HG03442 (cell line): ENCODE results near the gene NCKAP5.
"Not testable (repeated sequence)": the region's sequence is repeated elsewhere in the genome, so short reads cannot be mapped to it uniquely, and the experiment has no call there.

Experiments
- ATAC-seq: cut with Tn5 transposase; IDR thresholded peaks from one replicate; pipeline ENCODE4 v1.9.1; 2021; ENCODE audit warnings: mild to moderate bottlenecking, moderate library complexity; ENCODE audit not compliant: unreplicated experiment

Gene NCKAP5

GRCh38 chr2:132701810-132702209 is 866.5 kb downstream of the NCKAP5 start:
- no peak for ATAC-seq

DNA sequence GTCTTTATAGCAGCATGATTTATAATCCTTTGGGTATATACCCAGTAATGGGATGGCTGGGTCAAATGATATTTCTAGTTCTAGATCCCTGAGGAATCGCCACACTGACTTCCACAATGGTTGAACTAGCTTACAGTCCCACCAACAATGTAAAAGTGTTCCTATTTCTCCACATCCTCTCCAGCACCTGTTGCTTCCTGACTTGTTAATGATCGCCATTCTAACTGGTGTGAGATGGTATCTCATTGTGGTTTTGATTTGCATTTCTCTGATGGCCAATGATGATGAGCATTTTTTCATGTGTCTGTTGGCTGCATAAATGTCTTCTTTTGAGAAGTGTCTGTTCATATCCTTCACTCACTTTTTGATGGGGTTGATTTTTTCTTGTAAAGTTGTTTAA is 868.5 kb downstream of the NCKAP5 start:
- not testable (repeated sequence) for ATAC-seq

DNA sequence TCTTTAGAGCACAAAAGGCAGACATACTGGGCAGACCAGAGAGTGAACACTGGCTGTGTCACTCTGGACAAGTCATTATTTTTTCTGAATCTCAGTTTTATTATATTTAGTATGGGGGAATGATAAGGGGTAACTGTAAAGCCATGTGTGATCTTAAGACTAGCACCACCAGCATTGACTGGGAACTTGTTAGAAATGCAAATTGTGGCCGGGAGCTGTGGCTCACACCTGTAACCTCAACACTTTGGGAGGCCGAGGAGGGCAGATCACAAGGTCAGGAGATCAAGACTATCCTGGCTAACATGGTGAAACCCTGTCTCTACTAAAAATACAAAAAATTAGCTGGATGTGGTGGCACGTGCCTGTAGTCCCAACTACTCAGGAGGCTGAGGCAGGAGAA is 869.9 kb downstream of the NCKAP5 start:
- not testable (repeated sequence) for ATAC-seq

GRCh38 chr2:132697556-132698205 is 870.6 kb downstream of the NCKAP5 start:
- no peak for ATAC-seq

DNA sequence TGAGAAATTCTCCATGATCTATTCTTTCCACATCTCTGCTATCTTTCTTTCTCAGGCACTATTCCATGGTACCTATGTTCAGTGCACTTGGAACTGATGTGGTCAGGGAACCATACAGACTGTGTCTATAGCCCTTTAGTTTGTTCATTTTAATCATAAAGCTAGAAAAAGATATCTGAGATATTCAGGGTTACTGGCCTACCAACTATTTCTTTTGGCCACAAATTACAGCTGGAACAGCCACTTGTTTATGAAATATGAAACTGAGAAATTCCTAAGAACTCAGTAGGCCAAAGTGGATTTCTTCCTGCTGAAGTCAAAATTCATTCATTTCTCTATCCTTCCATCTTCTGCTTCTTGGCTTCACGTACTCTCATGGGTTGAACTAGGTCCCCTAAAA is 875.4 kb downstream of the NCKAP5 start:
- no peak for ATAC-seq

- ATAC-seq = no peak
Measured at GRCh38 chr2:132691556-132691955, 876.7 kb downstream of the NCKAP5 start.

DNA sequence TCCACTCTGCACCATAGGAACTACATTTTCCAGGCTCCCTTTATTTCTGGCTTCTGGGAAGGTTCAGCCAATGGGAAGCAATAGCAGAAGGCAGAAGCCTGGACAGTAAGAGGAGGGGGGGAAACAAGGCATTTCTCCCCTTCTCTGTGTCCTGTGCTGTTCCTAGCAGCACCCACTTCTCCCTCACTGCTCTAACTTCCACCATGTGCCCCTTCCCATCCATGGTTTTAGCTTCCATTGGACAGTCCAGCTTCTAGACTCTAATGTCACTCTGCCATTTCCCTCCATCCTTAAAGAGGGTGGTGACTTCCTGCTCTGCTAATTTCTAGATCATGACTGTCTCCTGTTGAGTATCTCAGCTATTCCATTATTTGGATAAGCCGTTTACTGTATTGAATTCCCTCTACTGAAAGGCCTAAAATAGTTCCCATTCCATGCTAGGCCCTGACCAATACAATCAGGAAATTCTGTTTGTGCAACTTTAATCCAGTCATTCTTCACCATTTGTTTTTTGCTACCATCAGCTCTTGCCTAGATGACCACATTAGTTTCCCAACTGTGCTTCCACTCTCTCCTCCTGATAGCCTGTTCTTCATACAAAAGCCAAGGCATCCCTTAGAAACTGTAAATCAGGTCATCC is 877.5 kb downstream of the NCKAP5 start:
- no peak for ATAC-seq

DNA sequence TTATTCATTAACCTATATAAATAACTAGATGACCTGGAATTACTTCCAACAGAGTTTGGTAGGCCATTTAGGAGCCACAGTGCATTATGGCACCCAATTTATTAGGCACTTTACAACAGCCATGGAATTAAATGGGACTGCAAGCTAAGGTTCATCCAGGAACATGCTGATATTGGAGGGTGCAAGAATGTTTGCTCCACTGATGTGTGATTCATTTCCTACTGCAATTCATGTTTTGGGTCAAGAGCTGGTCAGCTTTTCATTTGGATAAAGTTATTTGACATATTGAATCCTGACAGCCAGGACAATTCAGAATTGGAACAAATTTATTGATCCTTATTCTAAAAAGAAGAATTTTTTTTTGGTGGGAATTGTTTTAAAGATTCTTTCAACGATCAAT is 886.5 kb downstream of the NCKAP5 start:
- ATAC-seq = no peak

- no peak for ATAC-seq
Measured at GRCh38 chr2:132680544-132680943, 887.7 kb downstream of the NCKAP5 start.

- no peak for ATAC-seq
Measured at GRCh38 chr2:132678483-132678882, 889.8 kb downstream of the NCKAP5 start.

DNA sequence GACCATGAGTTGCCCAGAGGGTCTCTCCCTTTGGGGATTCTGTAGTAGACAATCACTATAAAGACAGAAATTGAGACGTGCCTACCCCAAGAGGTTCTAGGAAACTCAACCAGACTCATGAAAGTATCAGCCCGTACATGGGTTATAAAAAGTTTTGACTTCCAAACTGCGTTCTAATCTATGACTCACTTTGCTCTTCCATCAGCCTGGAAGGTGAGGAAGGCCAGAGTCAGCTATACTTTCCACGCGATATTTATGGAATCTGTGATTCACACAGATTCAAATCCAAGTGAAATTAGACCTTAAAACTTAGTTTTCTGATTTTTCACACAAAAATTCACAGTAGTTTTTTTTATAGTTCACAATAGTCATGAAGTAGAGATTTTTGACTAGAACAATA is 890.6 kb downstream of the NCKAP5 start:
- no peak for ATAC-seq

DNA sequence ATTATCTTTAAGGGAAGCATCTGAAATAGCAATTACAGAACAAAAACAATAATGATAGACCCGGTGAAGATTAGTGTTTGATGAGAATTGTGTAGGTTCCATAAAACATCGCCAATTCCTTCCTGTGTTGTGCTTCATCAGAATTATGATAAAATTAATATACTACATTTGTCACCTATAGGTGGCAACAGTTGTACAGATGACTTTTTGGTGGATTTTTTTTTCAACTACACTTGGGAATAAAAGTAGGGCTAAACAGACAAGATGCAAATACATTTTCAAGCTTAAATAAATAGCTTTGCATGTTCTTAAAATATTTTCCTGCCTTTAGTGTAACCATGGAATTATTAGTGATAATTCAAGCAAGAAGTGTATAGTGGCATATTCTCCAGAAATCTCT is 891.3 kb downstream of the NCKAP5 start:
- no peak for ATAC-seq

- ATAC-seq = no peak
Measured at GRCh38 chr2:132671151-132671835, 897.0 kb downstream of the NCKAP5 start.

DNA sequence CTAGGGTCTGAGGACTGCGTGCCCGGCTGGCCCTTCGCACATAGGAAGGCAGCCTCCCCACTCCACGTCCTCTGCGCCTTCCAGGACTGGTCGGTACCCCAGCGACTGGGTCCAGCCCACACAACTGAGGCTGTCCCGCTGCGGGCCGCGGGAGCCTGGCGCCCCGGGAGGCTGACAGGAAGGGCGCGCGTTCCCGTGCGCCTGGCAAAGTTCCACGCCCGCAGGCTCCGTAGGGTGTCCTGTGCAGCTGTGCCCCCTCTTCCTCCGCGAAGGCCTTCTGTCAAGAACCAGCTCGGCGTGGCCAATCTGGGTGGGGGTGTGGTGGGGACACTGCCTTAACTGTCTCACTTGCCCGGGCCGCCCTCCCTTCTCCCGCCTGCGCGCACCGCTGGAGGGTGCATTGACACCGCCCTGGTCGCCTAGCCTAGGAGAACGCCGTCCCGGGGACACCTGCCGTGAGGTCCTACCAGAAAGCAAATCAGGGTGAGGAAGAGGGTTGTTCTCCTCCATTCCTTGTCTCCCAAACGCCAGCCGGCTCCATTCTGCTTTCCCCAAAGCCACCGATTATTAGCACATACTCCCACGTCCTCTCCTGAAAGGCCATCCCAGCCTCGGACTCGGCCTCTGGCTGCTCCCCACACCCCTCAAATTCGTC is 897.6 kb downstream of the NCKAP5 start:
- no peak for ATAC-seq

GRCh38 chr2:132669908-132670495 is 898.3 kb downstream of the NCKAP5 start, which contains the start of gene LYPD1:
TSS of gene LYPD1 (minus strand) at chr2:132670205. CDS start at chr2:132669932, 273 bp downstream.
- no peak for ATAC-seq

DNA sequence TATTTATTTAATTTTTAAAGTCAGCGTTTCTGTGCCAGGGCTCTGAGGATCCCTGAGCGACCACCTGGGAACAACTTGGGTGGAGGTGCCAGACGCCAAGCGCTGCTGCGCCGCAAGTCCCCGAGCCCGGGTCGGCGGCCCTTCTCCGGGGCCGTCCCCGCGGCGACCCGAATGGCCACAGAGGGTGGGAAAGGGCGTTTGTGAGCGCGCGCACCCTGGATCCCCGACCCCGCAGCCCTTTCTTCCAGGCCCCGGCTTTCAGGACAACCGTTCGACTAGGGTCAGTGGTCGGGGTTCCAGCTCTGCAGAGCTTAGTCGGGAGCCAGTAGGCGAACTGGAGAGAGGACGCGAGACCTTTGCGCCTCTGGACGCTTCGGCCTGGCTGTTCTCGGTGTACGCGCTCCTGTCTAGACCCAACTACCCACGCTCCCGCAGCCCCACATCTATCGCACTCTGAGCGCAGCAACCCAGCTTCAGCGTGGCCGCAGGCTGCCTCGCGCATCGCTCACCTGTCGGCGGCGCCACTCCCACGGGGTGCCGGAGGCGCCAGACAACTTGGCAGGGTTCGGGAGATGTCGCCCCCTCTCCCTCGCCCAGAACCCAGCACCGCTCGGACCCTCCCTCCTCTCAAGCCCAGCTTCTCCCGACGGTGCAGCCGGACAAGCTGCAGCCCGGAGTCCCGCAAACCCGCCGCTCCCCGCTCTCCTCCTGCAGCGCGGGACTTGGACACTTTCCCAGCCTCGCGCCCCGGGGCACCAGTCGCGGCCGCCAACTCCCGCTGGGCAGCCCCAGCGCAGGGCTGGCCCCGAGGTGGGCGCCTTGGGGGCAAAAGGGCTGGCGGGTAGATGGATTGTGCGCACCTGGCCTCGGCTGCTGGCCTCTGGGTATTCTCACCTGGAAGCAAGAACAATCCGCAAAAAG is 899.0 kb downstream of the NCKAP5 start:
- ATAC-seq = no peak

DNA sequence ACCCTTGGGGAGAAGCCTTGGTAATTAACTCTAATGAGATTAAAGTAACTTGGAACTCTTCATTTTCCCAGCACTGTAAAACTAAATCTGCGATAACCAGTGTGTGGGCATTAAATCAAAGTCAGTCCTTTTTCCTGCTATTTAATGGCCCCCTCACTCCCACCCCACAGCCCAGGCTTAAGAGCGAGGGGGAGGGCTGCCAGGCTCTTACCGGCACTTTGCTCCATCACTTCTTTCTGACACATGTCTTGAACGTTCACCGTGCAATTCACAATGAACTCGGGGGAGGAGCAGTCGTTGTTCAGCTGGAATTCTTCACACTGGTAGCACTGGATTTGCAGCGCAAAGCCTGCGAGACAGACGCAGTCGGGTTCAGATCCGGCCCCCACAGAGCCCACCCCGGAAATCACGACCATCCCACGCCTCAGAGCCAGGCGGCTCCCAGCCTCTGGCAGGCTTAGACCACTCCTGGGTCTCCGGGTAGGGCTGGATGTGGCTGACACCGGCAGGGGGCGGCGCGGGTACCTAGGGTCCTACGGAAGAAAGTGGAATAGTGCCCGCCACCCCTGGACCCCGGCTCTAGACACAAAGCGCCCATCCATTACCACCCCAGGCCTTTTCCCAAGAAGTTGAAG is 900.0 kb downstream of the NCKAP5 start:
- no peak for ATAC-seq

DNA sequence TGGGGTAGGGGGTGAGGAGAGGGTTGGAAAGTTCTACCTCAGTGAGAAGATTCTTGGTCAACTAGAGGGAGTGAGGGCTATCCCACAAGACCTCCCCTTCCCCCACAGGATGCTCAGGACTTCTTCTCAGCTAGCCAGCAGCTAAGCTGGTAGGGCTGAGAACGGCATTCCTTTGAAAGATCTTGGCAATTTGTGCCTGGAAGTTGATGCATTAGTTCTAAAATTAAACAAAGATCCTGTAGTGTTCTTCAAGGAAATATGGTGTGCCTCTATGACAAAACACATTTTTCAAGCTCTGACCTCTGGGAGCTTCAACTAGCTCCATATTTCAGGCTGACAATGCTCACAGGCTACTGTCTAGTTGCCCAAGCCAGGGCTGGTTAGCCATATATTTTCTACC is 900.6 kb downstream of the NCKAP5 start:
- ATAC-seq = no peak

DNA sequence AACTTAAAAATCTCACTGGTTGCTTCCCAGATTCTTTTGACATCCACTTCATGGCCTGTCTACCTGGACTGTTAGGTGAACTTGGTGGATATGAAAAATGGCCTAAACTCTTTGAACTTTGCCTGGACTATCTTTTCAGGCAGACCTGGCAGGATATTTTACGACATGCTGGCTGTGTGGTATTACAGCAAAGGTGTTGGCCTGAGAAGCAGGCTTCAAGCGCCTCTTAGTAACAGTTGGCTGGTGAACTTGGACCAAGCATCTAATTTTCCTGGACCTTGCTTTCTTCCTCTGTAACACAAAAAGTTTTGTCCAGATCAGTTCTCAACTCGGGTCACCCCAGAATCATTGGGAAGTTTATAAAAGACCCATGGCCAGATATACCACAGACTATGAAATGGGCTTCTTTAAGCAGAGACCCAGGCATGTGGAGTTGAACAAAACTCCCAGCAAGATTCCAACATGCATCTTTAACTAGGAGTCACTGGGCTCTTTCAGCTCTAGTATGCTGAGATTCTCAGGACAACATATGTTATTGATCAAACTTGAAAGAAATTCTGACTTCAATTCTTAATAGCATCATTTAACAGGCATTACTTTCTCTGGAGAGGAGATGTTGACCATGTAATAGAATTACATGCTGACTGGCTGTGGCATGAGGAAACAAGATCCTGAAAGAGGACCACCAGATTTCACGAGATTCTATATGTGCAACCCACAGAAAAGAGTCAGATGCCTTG is 902.7 kb downstream of the NCKAP5 start:
- no peak for ATAC-seq
